ENCODE data around the gene TTC3.

DNA sequence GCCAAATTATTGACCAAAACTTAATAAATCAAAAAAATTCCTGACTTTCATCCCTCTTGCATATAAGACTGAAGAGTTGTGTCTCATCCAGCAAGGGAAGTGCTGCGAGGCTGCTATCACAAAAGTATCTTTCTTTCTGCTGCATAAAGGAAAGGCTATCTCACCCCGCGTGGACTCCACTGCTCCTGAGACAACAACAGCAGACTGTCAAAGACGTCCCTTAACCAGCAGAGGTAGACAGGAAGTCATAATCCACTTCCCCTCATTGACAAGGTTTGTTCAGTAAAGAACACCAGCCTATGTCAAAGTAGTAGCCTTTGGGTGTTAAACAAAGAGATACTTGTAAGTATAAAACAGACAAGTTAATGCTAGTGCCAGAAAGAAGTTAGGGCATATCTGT lies 164.7 kb downstream of the TTC3 start:
- TF ChIP-seq, protein P1, sequence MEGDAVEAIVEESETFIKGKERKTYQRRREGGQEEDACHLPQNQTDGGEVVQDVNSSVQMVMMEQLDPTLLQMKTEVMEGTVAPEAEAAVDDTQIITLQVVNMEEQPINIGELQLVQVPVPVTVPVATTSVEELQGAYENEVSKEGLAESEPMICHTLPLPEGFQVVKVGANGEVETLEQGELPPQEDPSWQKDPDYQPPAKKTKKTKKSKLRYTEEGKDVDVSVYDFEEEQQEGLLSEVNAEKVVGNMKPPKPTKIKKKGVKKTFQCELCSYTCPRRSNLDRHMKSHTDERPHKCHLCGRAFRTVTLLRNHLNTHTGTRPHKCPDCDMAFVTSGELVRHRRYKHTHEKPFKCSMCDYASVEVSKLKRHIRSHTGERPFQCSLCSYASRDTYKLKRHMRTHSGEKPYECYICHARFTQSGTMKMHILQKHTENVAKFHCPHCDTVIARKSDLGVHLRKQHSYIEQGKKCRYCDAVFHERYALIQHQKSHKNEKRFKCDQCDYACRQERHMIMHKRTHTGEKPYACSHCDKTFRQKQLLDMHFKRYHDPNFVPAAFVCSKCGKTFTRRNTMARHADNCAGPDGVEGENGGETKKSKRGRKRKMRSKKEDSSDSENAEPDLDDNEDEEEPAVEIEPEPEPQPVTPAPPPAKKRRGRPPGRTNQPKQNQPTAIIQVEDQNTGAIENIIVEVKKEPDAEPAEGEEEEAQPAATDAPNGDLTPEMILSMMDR (IDR thresholded peaks at IDR 0.05; ENCODE audit: insufficient read depth, low read depth, low read length) = no peak
- no peak for TF ChIP-seq EZH2 (IDR thresholded peaks at IDR 0.05; ENCODE audit: insufficient read depth, low read length)
